Fibroblast of lung (primary cell): Measurements from ENCODE around the gene CENPH. TPM values are rescaled to one million over a fixed set of nuclear protein-coding genes. Genes with fewer than 3 reads are reported as not detected.

ENCODE experiments used
- DNase-seq, 2 donors: peaks; one replicate each; pipeline versions ENCODE4 v3.0.0 to v3.0.0-alpha.2; 2010; ENCODE audit warnings: low read depth in 2 of 2
- H2AFZ ChIP-seq: 2 replicates; pipeline ENCODE4 v1.5.1; 2012; ENCODE audit warnings: low read length, control low read depth, inconsistent platforms
- H3K27ac ChIP-seq: 2 replicates; pipeline ENCODE4 v1.5.1; 2011; ENCODE audit warnings: low read length, control low read depth; ENCODE audit not compliant: insufficient read depth
- H3K27me3 ChIP-seq: 2 replicates; pipeline ENCODE4 v1.5.1; 2011; ENCODE audit warnings: mild to moderate bottlenecking, low read length; ENCODE audit not compliant: control insufficient read depth, insufficient read depth
- H3K36me3 ChIP-seq: 2 replicates; pipeline ENCODE4 v1.5.1; 2011; ENCODE audit warnings: low read length; ENCODE audit not compliant: control insufficient read depth, insufficient read depth
- H3K4me1 ChIP-seq: 2 replicates; pipeline ENCODE4 v1.5.1; 2011; ENCODE audit warnings: low read length; ENCODE audit not compliant: control insufficient read depth, insufficient read depth; ENCODE audit errors: extremely low read depth
- H3K4me2 ChIP-seq: 2 replicates; pipeline ENCODE4 v1.5.1; 2011; ENCODE audit warnings: low read length, control low read depth; ENCODE audit not compliant: insufficient read depth; ENCODE audit errors: extremely low read depth
- H3K4me3 ChIP-seq, 4 experiments: fragments of 200-600 bp in 1 of 4; sonication (generic) in 1 of 4; replicated peaks in 1 of 4; 2 replicates each; pipeline ENCODE4 v1.5.1; 2011 to 2016; ENCODE audit warnings: low read length in 4 of 4, low read depth in 3 of 4, mild to moderate bottlenecking in 3 of 4, control low read depth in 2 of 4, inconsistent platforms in 1 of 4, mixed read lengths in 1 of 4; ENCODE audit not compliant: insufficient read depth in 1 of 4; ENCODE audit errors: control extremely low read depth in 1 of 4
- H3K79me2 ChIP-seq: 2 replicates; pipeline ENCODE4 v1.5.1; 2012; ENCODE audit warnings: mild to moderate bottlenecking, low read length, inconsistent platforms; ENCODE audit not compliant: control insufficient read depth, insufficient read depth
- H3K9ac ChIP-seq: 2 replicates; pipeline ENCODE4 v1.5.1; 2011; ENCODE audit warnings: mild to moderate bottlenecking, low read length, control low read depth; ENCODE audit not compliant: insufficient read depth
- H3K9me3 ChIP-seq: 2 replicates; pipeline ENCODE4 v1.5.1; 2012; ENCODE audit warnings: low read depth, low read length; ENCODE audit not compliant: control insufficient read depth, insufficient read depth
- H4K20me1 ChIP-seq: 2 replicates; pipeline ENCODE4 v1.5.1; 2011; ENCODE audit warnings: low read length; ENCODE audit not compliant: control insufficient read depth, insufficient read depth; ENCODE audit errors: extremely low read depth
- EZH2 ChIP-seq: IDR thresholded peaks from 2 replicates; pipeline ENCODE4 v1.5.1; 2012; ENCODE audit warnings: low read length, control low read depth, mild to moderate bottlenecking; ENCODE audit errors: missing control alignments
- polyA plus RNA-seq, 2 donors: library from polyadenylated mRNA; depleted of rRNA in 1 of 2; stranded (reverse) in 1 of 2; unstranded in 1 of 2; fragments of >200 nt; gene quantifications; 2 replicates each; pipeline ENCODE4 v1.2.1, GENCODE V29; 2011 to 2012; ENCODE audit warnings: missing spikeins in 1 of 2
- total RNA-seq: library from RNA; depleted of rRNA; stranded (reverse); fragments of >200 nt; gene quantifications from 2 replicates; pipeline ENCODE4 v1.2.1, GENCODE V29; 2014
- TF ChIP-seq, protein P1 (sequence below), 2 donors: IDR thresholded peaks in 1 of 2; conservative IDR thresholded peaks in 1 of 2; 1 replicate in 1 of 2; 2 replicates in 1 of 2; pipeline ENCODE4 v1.5.1; 2011 to 2012; ENCODE audit warnings: low read length in 2 of 2, control low read depth in 1 of 2, inconsistent platforms in 1 of 2, low read depth in 1 of 2, mild to moderate bottlenecking in 1 of 2

The CENPH gene
- total and polyA plus RNA-seq, 2 donors (not counting 1 experiment from before 2014, with no cell fraction given): 7.1 to 10.9 TPM

DNA sequence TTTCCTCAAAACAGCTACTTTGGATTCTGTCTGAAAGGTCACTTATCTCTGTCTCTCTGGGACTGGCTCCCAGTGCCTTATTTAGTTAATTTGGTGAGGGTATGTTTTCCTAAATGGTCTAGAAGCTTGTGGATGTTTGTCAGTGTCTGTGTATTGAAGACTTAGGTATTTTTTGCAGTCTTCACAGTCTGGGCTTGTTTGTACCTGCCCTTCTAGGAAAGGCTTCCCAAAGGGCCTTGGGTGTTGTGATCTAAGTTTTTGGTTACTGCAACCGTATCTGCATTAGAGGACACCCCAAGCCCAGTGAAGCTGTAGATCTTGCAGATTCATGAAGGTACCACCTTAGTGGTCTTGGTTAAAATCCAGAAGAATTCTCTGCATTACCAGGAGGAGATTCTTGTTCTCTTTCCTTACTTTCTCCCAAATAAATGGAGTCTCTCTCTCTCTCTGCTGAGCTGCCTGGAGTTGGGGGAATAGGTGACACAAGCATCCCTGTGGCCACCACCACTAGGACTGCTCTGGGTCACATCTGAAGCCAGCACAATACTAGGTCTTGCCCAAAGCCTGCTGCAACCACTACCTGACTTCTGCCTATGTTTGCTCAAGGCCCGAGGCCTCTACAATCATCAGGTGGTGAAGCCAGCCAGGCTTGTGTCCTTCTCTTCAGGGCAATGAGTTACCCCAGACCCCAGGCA is 40.3 kb upstream of the CENPH start:
- Histone ChIP-seq H3K36me3 (no peaks in the 10 kb centered on the region), H3K9ac (no peak overlapping the region), H3K4me3 (no peak overlapping the region), H2AFZ (no peak overlapping the region), H3K27me3 (no peaks in the 10 kb centered on the region), H3K4me1 (no peaks in the 10 kb centered on the region), H3K27ac (no peak overlapping the region), H3K9me3 (no peaks in the 10 kb centered on the region), H4K20me1 (no peaks in the 10 kb centered on the region), H3K79me2 (no peaks in the 10 kb centered on the region), H3K4me2 (no peak overlapping the region)
- no peak for DNase-seq
- TF ChIP-seq, protein P1, sequence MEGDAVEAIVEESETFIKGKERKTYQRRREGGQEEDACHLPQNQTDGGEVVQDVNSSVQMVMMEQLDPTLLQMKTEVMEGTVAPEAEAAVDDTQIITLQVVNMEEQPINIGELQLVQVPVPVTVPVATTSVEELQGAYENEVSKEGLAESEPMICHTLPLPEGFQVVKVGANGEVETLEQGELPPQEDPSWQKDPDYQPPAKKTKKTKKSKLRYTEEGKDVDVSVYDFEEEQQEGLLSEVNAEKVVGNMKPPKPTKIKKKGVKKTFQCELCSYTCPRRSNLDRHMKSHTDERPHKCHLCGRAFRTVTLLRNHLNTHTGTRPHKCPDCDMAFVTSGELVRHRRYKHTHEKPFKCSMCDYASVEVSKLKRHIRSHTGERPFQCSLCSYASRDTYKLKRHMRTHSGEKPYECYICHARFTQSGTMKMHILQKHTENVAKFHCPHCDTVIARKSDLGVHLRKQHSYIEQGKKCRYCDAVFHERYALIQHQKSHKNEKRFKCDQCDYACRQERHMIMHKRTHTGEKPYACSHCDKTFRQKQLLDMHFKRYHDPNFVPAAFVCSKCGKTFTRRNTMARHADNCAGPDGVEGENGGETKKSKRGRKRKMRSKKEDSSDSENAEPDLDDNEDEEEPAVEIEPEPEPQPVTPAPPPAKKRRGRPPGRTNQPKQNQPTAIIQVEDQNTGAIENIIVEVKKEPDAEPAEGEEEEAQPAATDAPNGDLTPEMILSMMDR (conservative IDR thresholded peaks at IDR 0.05 in 1 of 2, IDR thresholded peaks at IDR 0.05 in 1 of 2; ENCODE audit: low read depth in 1 of 2, low read length in 2 of 2): no peak
- no peak for TF ChIP-seq EZH2

DNA sequence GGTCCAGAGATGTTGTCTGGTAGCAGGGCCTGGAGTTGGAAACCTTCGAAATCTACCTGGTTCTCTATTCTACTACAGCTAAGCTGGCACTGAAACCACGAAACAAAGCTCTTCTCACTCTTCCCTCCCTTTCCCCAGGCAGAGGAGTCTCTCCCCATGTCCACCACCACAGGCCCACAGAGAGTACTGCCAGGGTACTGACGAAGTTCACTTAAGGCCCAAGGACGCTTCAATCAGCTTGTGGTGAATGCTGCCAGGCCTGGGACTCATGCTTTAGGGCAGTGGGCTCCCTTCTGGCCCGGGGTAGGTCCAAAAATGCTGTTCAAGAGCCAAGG is 39.7 kb upstream of the CENPH start:
- Histone ChIP-seq H3K4me3 (no peak overlapping the region), H3K27me3 (no peaks in the 10 kb centered on the region), H3K4me1 (no peaks in the 10 kb centered on the region), H4K20me1 (no peaks in the 10 kb centered on the region), H3K4me2 (no peak overlapping the region), H3K9ac (no peak overlapping the region), H2AFZ (no peak overlapping the region), H3K36me3 (no peaks in the 10 kb centered on the region), H3K27ac (no peak overlapping the region), H3K9me3 (no peaks in the 10 kb centered on the region), H3K79me2 (no peaks in the 10 kb centered on the region)
- no peak for TF ChIP-seq EZH2
- TF ChIP-seq, protein P1 (conservative IDR thresholded peaks at IDR 0.05 in 1 of 2, IDR thresholded peaks at IDR 0.05 in 1 of 2; ENCODE audit: low read depth in 1 of 2, low read length in 2 of 2): no peak
- DNase-seq: no peak

DNA sequence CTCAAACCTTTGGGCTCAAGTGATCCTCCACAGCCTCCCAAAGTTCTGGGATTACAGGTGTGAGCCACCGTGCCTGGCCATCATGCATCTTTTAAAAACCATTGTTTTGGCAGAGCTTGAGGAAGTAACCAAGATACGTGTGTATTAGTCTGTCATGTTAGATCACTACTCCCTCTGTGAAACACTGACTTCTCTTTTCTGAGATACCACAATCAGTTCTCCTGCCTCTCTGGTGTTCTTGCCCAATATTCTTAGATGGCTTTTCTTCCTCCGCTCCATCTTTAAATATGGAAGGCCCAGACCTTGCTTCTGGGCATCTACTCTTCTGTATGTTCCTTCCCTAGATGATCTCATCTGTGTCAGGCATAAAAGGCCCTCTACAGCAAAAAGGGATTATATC is 36.7 kb upstream of the CENPH start:
- Histone ChIP-seq H3K79me2 (no peaks in the 10 kb centered on the region), H3K27me3 (no peaks in the 10 kb centered on the region), H3K27ac (no peak overlapping the region), H2AFZ (no peak overlapping the region), H3K9ac (no peak overlapping the region), H3K4me3 (no peak overlapping the region), H3K4me1 (no peaks in the 10 kb centered on the region), H3K9me3 (no peaks in the 10 kb centered on the region), H4K20me1 (no peaks in the 10 kb centered on the region), H3K4me2 (no peak overlapping the region), H3K36me3 (no peaks in the 10 kb centered on the region)
- TF ChIP-seq EZH2: no peak
- TF ChIP-seq, protein P1 (conservative IDR thresholded peaks at IDR 0.05 in 1 of 2, IDR thresholded peaks at IDR 0.05 in 1 of 2; ENCODE audit: low read depth in 1 of 2, low read length in 2 of 2): no peak
- DNase-seq: no peak
